Renal cortical epithelial cell (primary cell): ENCODE measurements around the gene ART4. TPM values are rescaled to one million over a fixed set of nuclear protein-coding genes. Genes with fewer than 3 reads are reported as not detected.

Experiments
- DNase-seq: peaks from one replicate; pipeline ENCODE4 v3.0.0-alpha.2; 2011; ENCODE audit warnings: low read depth
- total RNA-seq: library from RNA; depleted of rRNA; stranded (reverse); fragments of >200 nt; gene quantifications from 2 replicates; pipeline ENCODE4 v1.2.3, GENCODE V29; 2014

Gene ART4
- total RNA-seq, 1 donor from 2014 or later = not detected

DNA sequence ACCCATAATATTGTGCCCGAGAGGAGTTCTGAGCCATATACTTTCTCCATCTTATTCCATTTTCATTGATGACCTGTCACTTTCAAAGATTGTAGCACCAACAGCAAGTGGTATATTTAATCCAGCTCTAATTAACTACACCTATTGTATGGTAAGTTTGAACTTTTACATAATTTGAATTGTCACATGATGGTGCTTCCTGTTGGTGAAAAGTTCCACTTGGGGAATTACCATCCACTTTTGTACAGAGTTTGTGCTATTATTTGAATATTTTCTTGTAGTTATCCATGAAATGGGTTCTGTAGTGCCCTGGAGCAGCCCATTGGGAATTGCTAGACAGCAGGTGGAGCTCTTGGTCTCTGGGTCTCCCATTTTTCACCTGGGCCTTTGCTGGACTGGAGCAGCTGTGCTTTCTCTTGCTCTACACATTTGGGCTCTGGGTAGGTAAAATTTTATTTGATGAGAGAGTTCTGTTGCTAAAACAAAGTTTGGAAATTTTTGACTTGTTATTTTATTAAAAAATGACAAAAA is 32.3 kb downstream of the ART4 start:
- DNase-seq = peak; percentile 26

DNA sequence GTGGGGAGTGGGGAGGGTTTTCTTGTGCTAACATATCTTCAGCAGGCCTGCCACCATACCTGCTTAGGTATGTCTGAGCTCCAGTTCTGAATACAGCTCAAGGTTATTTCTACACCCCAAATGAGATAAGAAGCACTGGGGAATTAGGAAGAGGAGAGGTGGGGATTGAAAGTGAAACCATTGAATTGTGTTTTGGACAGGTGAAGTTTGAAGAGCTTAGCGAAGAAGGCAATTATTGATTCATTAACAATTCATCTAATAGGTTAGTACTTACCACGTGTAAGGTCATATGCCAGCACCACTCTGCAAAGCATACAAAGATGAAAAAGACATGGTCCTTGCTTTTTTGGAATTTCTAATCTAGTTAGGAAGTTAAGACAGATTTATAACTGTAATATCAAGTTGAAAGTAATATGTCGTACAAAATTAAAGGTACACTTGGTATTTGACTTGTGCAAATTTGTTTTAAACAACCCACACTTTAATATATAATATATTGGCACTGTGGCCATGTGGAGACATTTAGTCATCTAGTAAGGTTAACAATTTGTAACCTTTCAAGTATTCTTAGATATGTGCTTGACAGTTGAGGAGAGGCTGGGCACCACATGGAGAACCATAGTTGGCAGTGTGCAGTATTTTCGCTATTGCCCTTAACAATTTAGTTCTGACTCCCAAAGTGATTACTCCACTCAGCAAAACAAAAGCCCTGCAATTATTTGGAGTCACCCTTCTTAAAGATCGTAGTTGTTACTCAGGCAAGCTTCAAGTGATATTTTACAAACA is 33.0 kb downstream of the ART4 start:
- DNase-seq = no peak

DNA sequence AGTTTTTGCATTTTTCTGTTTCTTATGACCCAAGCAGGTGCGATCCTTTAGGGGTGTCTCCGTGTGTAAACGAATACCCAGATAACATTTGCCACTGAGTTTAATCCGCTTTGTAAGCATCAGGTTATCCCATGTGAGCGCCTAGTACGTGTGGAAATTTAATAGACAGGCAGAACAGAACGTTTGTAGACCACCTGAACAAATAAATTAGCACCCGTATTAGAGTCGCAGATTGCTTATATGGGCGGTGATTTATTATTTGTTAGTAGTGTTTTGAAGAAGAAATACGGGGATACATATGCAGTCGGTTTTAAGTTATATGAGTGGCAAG is 39.5 kb downstream of the ART4 start:
- DNase-seq = no peak

DNA sequence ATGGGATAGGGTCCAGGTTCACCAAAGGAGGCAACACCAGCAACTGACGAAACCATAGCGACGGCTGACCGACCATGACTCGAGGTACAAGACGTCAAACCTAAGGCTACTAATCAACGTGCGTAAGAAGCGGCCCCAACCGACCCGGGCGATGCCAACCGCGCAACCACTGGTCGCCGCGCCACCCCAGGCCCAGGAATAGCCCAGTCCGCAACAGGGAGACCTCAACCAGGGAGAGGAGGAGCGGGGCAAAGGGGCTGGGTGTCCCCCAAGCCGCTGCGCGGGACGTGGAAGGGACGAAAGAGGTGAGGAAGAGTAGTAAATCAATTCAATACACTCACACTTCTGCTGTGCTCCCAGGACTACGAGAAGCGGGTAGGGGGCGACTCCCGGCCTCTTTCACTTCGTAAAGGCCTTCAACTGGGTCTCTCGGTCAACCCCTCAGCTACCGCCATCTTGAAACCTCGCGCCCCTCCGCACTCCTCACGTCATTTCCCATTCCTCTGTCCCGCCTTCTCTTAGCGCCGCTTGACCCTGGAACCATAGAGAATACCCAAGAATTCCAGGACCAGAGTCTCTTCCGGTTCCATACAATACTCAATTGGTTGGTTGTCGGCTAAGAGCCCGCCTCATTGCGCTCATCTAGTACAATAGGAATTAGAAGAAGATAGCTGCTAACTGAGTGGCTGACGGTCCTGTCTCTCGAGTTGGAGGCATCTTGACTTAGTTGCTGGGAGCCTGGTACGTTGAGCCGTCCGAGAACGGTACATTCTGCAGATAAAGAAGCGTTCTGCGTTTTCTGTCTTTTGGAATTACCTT is 40.1 kb downstream of the ART4 start, which contains the start of the genes C12orf60 and WBP11:
Gene C12orf60, plus strand, starts transcription at position 660 of the 819 bp plus-strand sequence. CDS start 19,266 bp downstream, outside the sequence.
Gene WBP11, minus strand, starts transcription at position 468 of the 819 bp plus-strand sequence. CDS start 2,095 bp downstream, outside the sequence.
- DNase-seq = peak; percentile 99

DNA sequence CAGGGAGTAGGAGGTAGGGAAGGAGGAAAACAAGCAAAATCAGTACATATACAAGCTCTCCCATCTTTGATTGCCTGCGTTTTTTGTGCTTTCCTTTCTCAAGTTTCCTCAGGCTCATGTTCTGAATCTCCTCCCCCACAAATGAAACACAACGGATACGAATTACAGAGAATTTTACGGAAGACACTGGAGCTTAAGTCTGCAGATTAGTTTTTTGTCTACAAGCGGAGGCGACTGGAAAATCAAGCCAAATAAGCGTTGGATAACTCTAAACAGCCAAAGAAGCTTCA is 40.7 kb downstream of the ART4 start:
- no peak for DNase-seq

DNA sequence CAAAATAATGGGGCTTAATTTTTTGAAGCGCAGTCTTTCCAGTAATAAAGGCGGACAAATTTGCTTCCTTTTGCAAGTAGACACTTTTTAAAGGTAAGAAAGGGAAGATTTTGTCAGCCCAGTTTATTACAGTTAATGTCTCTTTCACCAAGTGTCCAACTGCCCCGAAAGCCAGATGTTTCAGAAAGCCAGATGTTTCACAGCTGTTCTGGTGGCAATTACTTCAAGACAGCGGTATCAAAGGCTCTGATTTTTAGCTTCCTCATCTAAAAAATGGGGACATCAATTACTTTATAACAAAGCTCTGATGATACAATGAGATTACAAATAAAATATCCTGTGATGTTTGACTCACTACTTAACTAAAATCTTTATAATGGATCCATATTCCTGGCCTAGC is 41.1 kb downstream of the ART4 start:
- no peak for DNase-seq

DNA sequence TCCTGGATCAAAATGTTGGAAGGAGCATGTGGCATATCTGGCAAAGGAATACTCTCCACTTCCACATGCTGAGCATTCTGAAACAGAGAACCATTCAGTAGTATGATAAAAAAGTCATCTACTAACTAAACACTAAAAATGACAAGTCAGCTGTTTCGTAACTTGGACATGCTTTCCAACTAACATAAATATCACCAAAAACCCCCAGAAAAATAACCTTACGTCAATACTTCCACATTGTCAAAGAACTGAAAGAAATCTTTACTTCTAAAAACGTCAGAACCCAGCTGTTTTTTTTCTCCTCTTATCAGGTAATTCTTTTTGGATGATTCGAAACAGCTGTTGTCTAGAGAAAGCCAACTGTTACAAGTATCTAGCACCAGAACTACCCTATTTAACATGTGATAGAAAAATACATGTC is 48.3 kb downstream of the ART4 start:
- DNase-seq = no peak

DNA sequence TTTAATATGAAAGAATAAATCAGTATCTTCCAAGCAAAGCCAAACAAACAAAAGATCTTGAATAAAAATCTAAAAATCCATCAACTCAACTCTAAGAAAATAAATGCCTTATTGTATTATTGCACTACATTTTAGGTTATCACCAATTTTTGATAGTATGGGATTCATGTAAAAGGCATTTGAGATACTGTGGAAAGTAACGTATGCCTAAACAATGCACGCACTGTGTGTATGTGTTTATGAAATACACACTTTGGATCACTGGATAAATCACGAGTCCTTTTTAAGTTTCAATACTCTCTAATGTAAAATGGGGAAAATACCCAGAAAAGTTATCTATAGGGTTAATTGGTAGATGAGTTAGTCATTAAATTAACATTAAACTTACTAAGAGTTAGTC is 57.8 kb downstream of the ART4 start:
- DNase-seq = no peak

DNA sequence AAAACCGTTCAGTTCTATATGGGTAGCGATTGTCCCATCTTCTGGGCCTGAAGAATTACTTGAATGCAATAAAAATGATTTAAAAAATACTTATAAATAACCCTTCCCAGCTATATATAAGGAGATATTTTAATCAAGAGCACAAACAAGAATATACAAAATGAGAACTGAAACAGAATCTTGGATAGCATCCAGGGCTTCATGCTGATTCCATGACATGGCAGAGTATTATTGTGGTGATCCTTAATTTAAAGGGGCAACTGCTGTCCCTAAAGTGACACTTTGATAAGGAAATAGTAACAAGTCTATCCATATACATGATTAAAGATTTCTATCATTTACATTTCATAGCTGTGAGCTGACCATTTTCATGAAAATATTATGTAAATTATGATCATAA is 58.9 kb downstream of the ART4 start:
- no peak for DNase-seq

DNA sequence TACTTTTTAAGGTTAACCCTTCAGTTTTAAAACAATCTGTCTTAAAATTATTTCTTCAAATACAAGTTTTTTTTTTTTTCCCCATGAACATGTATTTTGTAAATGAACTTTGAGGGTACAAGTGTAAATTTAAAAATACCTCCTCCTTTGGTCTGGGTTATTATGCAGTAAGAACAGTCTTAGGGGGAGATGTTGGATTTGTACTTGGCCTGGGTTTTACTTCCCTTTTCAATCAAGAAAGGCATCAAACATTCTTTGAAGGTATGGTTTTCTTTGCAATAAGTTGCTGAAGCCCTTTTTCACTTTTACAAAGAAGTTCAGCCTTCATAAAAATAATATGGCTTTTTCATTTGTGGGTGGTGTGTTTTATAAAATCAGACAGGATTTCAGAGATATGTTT is 60.6 kb downstream of the ART4 start:
- DNase-seq = no peak

DNA sequence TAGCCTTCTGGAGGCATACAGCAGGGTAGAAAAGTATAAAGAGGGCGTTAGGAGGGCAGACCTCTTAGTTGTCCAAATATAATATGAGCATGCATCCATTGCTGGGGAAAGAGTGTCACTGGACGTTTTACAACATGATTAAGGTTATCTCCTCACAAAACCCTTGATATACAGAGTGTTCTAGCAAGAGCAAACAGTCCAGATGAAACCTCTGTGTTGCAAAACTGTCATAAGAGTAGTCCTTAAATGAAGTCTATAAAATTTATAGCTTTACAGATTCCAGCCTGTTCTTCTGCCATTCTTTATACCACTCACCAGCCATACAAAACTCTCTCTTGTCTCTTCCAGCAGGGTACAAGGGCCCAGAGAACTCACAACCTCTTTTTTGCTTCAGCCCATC is 61.8 kb downstream of the ART4 start:
- DNase-seq = no peak

DNA sequence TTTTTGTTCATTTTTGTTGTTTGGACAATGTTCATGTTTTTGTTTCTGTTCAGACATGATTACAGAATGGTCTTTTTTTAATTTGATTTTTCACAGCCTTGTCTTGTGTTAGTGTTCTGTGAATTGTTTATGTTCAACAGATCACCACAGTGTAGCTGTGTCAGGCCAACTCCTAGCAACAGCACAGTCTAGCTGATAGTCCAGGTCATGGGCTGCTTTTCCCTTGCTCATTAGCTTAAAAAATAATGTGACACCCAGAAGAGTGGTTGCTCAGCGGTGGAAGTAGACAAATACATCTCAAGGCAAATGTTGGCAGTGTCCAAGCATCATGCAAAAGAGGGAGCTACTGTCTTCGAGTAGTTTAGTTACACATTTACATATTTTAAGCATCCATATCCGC is 62.5 kb downstream of the ART4 start:
- DNase-seq = no peak

DNA sequence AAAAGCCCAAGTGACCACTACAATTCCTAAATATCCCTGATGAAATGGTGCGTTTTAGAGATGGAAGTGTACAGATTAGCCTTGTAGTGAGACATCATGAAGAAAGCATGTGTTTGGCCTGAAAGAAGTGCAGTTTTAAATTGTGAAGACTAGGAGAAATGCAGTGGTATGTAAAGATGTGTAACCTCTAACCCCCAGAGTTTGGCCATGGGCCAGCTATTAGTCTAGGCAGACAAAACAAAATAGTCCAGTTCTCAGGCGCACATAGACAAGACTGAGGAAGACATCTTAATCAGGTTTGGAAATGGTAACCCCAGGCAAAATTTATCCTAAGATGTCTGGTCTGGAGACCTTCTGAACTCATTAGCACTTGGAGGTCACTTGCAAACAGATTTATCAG is 63.5 kb downstream of the ART4 start:
- DNase-seq = no peak

DNA sequence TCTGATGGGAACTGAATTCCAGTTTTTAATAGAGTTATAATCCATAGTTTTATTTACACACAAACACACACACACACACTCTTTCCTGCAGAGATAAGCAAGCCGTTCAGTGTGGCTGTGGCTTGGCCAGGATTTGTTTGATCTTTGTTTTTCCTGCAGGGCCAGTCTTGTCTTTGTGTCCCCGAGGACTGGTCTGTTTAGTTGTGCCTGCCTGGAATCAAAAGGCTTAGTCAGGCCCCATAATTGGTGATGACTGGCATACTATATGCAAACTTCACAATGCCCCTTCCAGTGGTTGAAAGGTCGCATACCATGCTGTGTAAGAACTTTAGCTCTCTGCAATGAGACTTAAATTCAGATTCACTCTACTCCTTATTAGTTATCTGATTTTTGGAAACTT is 66.1 kb downstream of the ART4 start:
- DNase-seq = no peak

DNA sequence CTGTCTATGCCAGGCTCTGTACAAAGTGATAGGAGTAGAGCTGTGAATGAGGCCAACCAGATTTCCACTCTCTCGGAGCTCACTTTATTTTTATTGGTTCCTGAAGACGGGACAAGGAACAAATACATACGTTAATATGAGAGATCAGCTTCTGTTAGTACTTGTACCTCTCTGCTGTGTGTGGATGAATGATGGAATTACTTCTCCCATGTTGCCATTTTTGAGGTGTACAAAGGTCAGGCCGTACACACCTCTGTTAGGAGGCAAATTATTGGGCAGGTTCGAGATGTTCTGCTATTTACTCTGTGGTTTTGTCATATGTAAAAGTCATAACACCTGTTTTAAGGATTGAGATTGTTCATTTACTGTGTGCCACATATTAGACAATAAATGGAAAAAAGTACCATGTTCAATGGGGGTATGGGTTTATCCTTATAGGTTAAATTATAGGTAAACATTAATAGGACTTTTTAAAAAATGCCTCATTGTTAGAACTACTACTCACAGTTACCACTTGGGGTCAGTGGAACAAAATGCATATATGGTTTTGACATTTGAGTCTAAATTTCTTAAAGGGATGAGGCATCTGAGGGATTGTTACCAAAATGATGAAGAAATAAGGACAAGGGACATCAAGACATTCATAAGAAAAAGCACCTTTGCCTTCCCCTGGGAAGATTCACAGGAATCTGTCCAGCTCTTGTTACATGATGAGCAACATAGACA is 66.9 kb downstream of the ART4 start:
- no peak for DNase-seq

DNA sequence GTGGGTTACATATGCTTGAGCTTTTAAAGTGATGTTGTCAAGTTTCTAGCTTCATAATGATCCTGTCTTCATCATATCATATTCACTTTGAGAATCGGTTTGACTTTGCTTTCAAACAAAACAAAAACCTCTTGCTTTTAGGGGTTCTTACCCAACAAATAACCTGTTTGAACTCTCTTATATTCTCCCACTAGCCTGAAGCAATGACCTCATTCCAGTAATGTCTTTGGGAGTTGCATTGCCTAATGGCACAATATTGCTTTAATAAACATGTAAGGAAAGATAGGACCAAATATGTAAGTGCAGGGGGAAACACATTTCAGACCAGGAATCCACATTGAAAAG is 67.7 kb downstream of the ART4 start:
- DNase-seq = no peak

Other genes starting within 250 kb of the ART4 start
- gene GUCY2C, start 146.9 kb downstream of the ART4 start, total RNA-seq = not detected in 2 replicates
- gene WBP11, start 40.0 kb downstream of the ART4 start, total RNA-seq = 5.4 and 23.4 TPM in 2 replicates
- gene C12orf60, start 39.9 kb downstream of the ART4 start, total RNA-seq = 1.2 and 2.3 TPM in 2 replicates
- gene SMCO3, start 29.3 kb downstream of the ART4 start, total RNA-seq = 1.0 TPM in 1 of 2 replicates, not detected in the other
- gene MGP, start 42.3 kb upstream of the ART4 start, total RNA-seq = 0.35 and 0.80 TPM in 2 replicates
- gene ERP27, start 95.0 kb upstream of the ART4 start, total RNA-seq = 0.75 and 2.8 TPM in 2 replicates
- gene ARHGDIB, start 118.1 kb upstream of the ART4 start, total RNA-seq = 3.0 and 14.6 TPM in 2 replicates
- gene PDE6H, start 129.5 kb upstream of the ART4 start, total RNA-seq = not detected in 2 replicates